CD14-positive monocyte (primary cell): ENCODE data around the gene FAF2. TPM values are rescaled to one million over a fixed set of nuclear protein-coding genes. Genes with fewer than 3 reads are reported as not detected.
A peak's percentile ranks its signal among the peaks of the same experiment; 100 is the strongest.

Experiments
- DNase-seq, 3 donors: peaks; one replicate each; pipeline ENCODE4 v3.0.0-alpha.2; 2011 to 2022
- H2AFZ ChIP-seq: 2 replicates; pipeline ENCODE4 v1.6.0; 2012; ENCODE audit warnings: mild to moderate bottlenecking, low read depth, low read length, inconsistent platforms; ENCODE audit not compliant: insufficient read depth, poor library complexity, severe bottlenecking
- H3K27ac ChIP-seq, 2 donors: 1 replicate in 1 of 2; 2 replicates in 1 of 2; pipeline ENCODE4 v1.5.1; 2012 to 2013; ENCODE audit warnings: low read length in 2 of 2, control low read depth in 1 of 2, inconsistent platforms in 1 of 2, low read depth in 1 of 2, mild to moderate bottlenecking in 1 of 2
- H3K27me3 ChIP-seq, 2 donors: one replicate each; pipeline versions ENCODE4 v1.6.0 to v1.6.1; 2011 to 2013; ENCODE audit warnings: low read length in 2 of 2; ENCODE audit not compliant: control insufficient read depth in 2 of 2, insufficient read depth in 2 of 2
- H3K36me3 ChIP-seq, 2 donors: replicated peaks in 1 of 2; 1 replicate in 1 of 2; 2 replicates in 1 of 2; pipeline versions ENCODE4 v1.5.1 to v1.6.1; 2012 to 2013; ENCODE audit warnings: low read length in 2 of 2, control low read depth in 1 of 2, inconsistent platforms in 1 of 2, mild to moderate bottlenecking in 1 of 2; ENCODE audit not compliant: insufficient read depth in 2 of 2, control insufficient read depth in 1 of 2
- H3K4me1 ChIP-seq, 2 donors: 1 replicate in 1 of 2; 2 replicates in 1 of 2; pipeline versions ENCODE4 v1.5.1 to v1.6.1; 2012 to 2013; ENCODE audit warnings: low read length in 2 of 2, control low read depth in 1 of 2, inconsistent platforms in 1 of 2, mild to moderate bottlenecking in 1 of 2, moderate library complexity in 1 of 2; ENCODE audit not compliant: insufficient read depth in 2 of 2, control insufficient read depth in 1 of 2
- H3K4me2 ChIP-seq: replicated peaks from 2 replicates; pipeline ENCODE3; 2012; ENCODE audit warnings: low read length, moderate library complexity, mild to moderate bottlenecking; ENCODE audit not compliant: poor library complexity, severe bottlenecking; ENCODE audit errors: extremely low read depth
- H3K4me3 ChIP-seq, 3 experiments: fragments of 200-600 bp in 1 of 3; sonication (generic) in 1 of 3; replicated peaks in 1 of 3; 1 replicate in 2 of 3; 2 replicates in 1 of 3; pipeline ENCODE4 v1.5.1; 2011 to 2013; ENCODE audit warnings: low read length in 3 of 3, mild to moderate bottlenecking in 3 of 3, control low read depth in 2 of 3, low read depth in 2 of 3, inconsistent platforms in 1 of 3, moderate library complexity in 1 of 3
- H3K79me2 ChIP-seq: 2 replicates; pipeline ENCODE4 v1.6.0; 2012; ENCODE audit warnings: mild to moderate bottlenecking, control low read depth, inconsistent platforms, low read length, moderate library complexity; ENCODE audit not compliant: insufficient read depth
- H3K9ac ChIP-seq: 2 replicates; pipeline ENCODE4 v1.6.0; 2017; ENCODE audit warnings: low read length, mild to moderate bottlenecking; ENCODE audit not compliant: insufficient read depth, poor library complexity, severe bottlenecking
- H3K9me3 ChIP-seq, 2 donors: replicated peaks in 1 of 2; 1 replicate in 1 of 2; 2 replicates in 1 of 2; pipeline versions ENCODE4 v1.5.1 to v1.6.1; 2012 to 2013; ENCODE audit warnings: low read length in 2 of 2, control low read depth in 1 of 2; ENCODE audit not compliant: control insufficient read depth in 1 of 2, insufficient read depth in 1 of 2
- H4K20me1 ChIP-seq: 2 replicates; pipeline ENCODE4 v1.6.0; 2012; ENCODE audit warnings: mild to moderate bottlenecking, low read length, control low read depth, moderate library complexity; ENCODE audit not compliant: insufficient read depth
- H3K27ac Mint-ChIP-seq, 7 donors: one replicate each; pipeline ENCODE4 v1.8.0; 2020; ENCODE audit warnings: mild to moderate bottlenecking in 7 of 7, mixed read lengths in 7 of 7, moderate library complexity in 6 of 7, inconsistent platforms in 2 of 7
- H3K27me3 Mint-ChIP-seq, 3 donors: one replicate each; pipeline ENCODE4 v1.8.0; 2021 to 2022; ENCODE audit warnings: low read depth in 3 of 3, mild to moderate bottlenecking in 3 of 3, mixed read lengths in 3 of 3, moderate library complexity in 3 of 3, inconsistent platforms in 1 of 3
- H3K36me3 Mint-ChIP-seq, 2 donors: one replicate each; pipeline ENCODE4 v1.8.0; 2020; ENCODE audit warnings: mixed read lengths in 2 of 2, inconsistent platforms in 1 of 2, mild to moderate bottlenecking in 1 of 2
- H3K4me1 Mint-ChIP-seq: one replicate; pipeline ENCODE4 v1.8.0; 2020; ENCODE audit warnings: mild to moderate bottlenecking, mixed read lengths
- H3K4me3 Mint-ChIP-seq, 2 donors: one replicate each; pipeline ENCODE4 v1.8.0; 2020; ENCODE audit warnings: mild to moderate bottlenecking in 2 of 2, mixed read lengths in 2 of 2, moderate library complexity in 1 of 2
- H3K9me3 Mint-ChIP-seq, 7 donors: one replicate each; pipeline ENCODE4 v1.8.0; 2020 to 2022; ENCODE audit warnings: mixed read lengths in 7 of 7, mild to moderate bottlenecking in 6 of 7, moderate library complexity in 6 of 7, inconsistent platforms in 2 of 7
- CTCF ChIP-seq: fragments of 200-600 bp; IDR thresholded peaks from one replicate; pipeline ENCODE4 v1.8.0; 2022; ENCODE audit warnings: antibody characterized with exemption, mild to moderate bottlenecking
- WGBS: methylation state at CpG from one replicate; pipeline ENCODE4 v1.1.5; 2013; ENCODE audit warnings: missing lambda C conversion rate; ENCODE audit not compliant: insufficient coverage; 5-methylcytosine and 5-hydroxymethylcytosine counted together
- intact Hi-C, 2 donors: fragments of 100-400 bp; cut with micrococcal nuclease; formaldehyde crosslinking; loops; one replicate each; pipeline versions ENCODE4 v1.15.0 to v1.15.1; 2023
- polyA plus RNA-seq, 3 donors: library from polyadenylated mRNA; depleted of rRNA in 1 of 3; unstranded in 2 of 3; stranded (reverse) in 1 of 3; fragments of 300-500 nt in 2 of 3; fragments of >200 nt in 1 of 3; fragmentation: Illumina TruSeq in 2 of 3; gene quantifications; 1 replicate in 2 of 3; 2 replicates in 1 of 3; pipeline ENCODE4 v1.2.3, GENCODE V29; 2012 to 2021

FAF2 gene
- polyA plus RNA-seq, 3 donors = 11.5 to 14.8 (median 12.2) TPM

GRCh38 chr5:176540476-176540899 is 92.3 kb downstream of the FAF2 start:
- Histone ChIP-seq H3K4me3 (peak overlapping the region in 1 of 3 experiments; percentile 91), H3K27me3 (no peaks in the 10 kb centered on the region), H3K79me2 (peaks cover 53% of the 10 kb centered on the region), H3K36me3 (no peaks in the 10 kb centered on the region), H3K27ac (peak overlapping the region in 1 of 2 donors; percentile 89), H4K20me1 (peaks cover 4% of the 10 kb centered on the region), H2AFZ (no peak overlapping the region), H3K4me1 (peaks cover 56 to 79% of the 10 kb centered on the region in 2 donors), H3K9me3 (no peaks in the 10 kb centered on the region), H3K4me2 (peak overlapping the region; percentile 2), H3K9ac (no peak overlapping the region)
- Mint-ChIP-seq H3K27ac (peak overlapping the region; percentile 4 to 96 (median 95)), H3K9me3 (peaks cover 0 to 1% (median 0%) of the 10 kb centered on the region in 7 donors), H3K4me1 (peaks cover 60% of the 10 kb centered on the region), H3K4me3 (peak overlapping the region; percentile 30 to 31), H3K27me3 (no peaks in the 10 kb centered on the region), H3K36me3 (peaks cover 0 to 8% of the 10 kb centered on the region in 2 donors)
- DNase-seq = no peak
- WGBS = 40% methylated on average over 5 of the region's 8 CpGs
- no peak for TF ChIP-seq CTCF
- intact Hi-C loops = loop anchor here in 1 of 2 donors (10.0 kb wide), 1 partner anchor 354 kb away; the partner anchor contains the start of gene HK3

GRCh38 chr5:176540956-176541337 is 92.8 kb downstream of the FAF2 start:
- intact Hi-C loops = loop anchor here in 1 of 2 donors (10.0 kb wide), 1 partner anchor 354 kb away; the partner anchor contains the start of gene HK3
- DNase-seq = no peak
- Histone ChIP-seq H3K4me1 (peaks cover 56 to 79% of the 10 kb centered on the region in 2 donors), H3K4me3 (peak overlapping the region in 1 of 3 experiments; percentile 91), H2AFZ (peak overlapping the region; percentile 65), H3K9ac (peak overlapping the region; percentile 80), H3K27me3 (no peaks in the 10 kb centered on the region), H3K27ac (peak overlapping the region; percentile 83 to 89), H3K79me2 (peaks cover 50% of the 10 kb centered on the region), H3K36me3 (no peaks in the 10 kb centered on the region), H4K20me1 (peaks cover 4% of the 10 kb centered on the region), H3K9me3 (no peaks in the 10 kb centered on the region), H3K4me2 (peak overlapping the region; percentile 87)
- no peaks in the 10 kb centered on the region for H3K9me3 Mint-ChIP-seq
- peak overlapping the region; percentile 79 to 96 (median 95) for H3K27ac Mint-ChIP-seq
- H3K4me3 Mint-ChIP-seq = peak overlapping the region; percentile 88 to 94
- H3K36me3 Mint-ChIP-seq = peaks cover 0 to 12% of the 10 kb centered on the region in 2 donors
- no peaks in the 10 kb centered on the region for H3K27me3 Mint-ChIP-seq
- no peak for TF ChIP-seq CTCF
- H3K4me1 Mint-ChIP-seq = peaks cover 60% of the 10 kb centered on the region
- 85% methylated on average over 8 of the region's 8 CpGs for WGBS
